ENCODE measurements around the gene PTPRM. TPM values are rescaled to one million over a fixed set of nuclear protein-coding genes. Genes with fewer than 3 reads are reported as not detected.

Gene PTPRM
- total RNA-seq, 2 donors from 2014 or later: 80.1 to 106 TPM

GRCh38 chr18:8232791-8233190 is 665.7 kb downstream of the PTPRM start:
- no peak overlapping the region for H3K27ac ChIP-seq
- TF ChIP-seq CTCF (IDR thresholded peaks at IDR 0.05): no peak
- no peak overlapping the region for H3K4me3 ChIP-seq
- no peak for DNase-seq (ENCODE audit: low spot score)
- no peaks in the 10 kb centered on the region for H3K36me3 ChIP-seq
- peaks cover 0 to 5% of the 10 kb centered on the region in 2 donors for H3K9me3 ChIP-seq
- no peaks in the 10 kb centered on the region for H3K27me3 ChIP-seq
- H3K4me1 ChIP-seq: peaks cover 0 to 4% of the 10 kb centered on the region in 2 donors

- peaks cover 0 to 4% of the 10 kb centered on the region in 2 donors for H3K4me1 ChIP-seq
- DNase-seq (ENCODE audit: low spot score): no peak
- no peak for TF ChIP-seq CTCF (IDR thresholded peaks at IDR 0.05)
- no peaks in the 10 kb centered on the region for H3K36me3 ChIP-seq
- no peak overlapping the region for H3K27ac ChIP-seq
- no peak overlapping the region for H3K4me3 ChIP-seq
- H3K27me3 ChIP-seq: no peaks in the 10 kb centered on the region
- peaks cover 0 to 5% of the 10 kb centered on the region in 2 donors for H3K9me3 ChIP-seq
Measured at GRCh38 chr18:8235894-8236293, 668.8 kb downstream of the PTPRM start.

GRCh38 chr18:8238507-8238906 is 671.4 kb downstream of the PTPRM start:
- no peak for TF ChIP-seq CTCF (IDR thresholded peaks at IDR 0.05)
- Histone ChIP-seq H3K36me3 (no peaks in the 10 kb centered on the region), H3K4me3 (no peak overlapping the region), H3K27me3 (no peaks in the 10 kb centered on the region), H3K27ac (no peak overlapping the region), H3K9me3 (peaks cover 0 to 5% of the 10 kb centered on the region in 2 donors), H3K4me1 (no peaks in the 10 kb centered on the region)
- no peak for DNase-seq (ENCODE audit: low spot score)

GRCh38 chr18:8241731-8242130 is 674.6 kb downstream of the PTPRM start:
- no peak for DNase-seq (ENCODE audit: low spot score)
- Histone ChIP-seq H3K27ac (no peak overlapping the region), H3K27me3 (no peaks in the 10 kb centered on the region), H3K4me3 (no peak overlapping the region), H3K9me3 (no peaks in the 10 kb centered on the region), H3K4me1 (no peaks in the 10 kb centered on the region), H3K36me3 (no peaks in the 10 kb centered on the region)
- TF ChIP-seq CTCF (IDR thresholded peaks at IDR 0.05): no peak

- DNase-seq (ENCODE audit: low spot score): no peak
- H3K36me3 ChIP-seq: no peaks in the 10 kb centered on the region
- no peaks in the 10 kb centered on the region for H3K4me1 ChIP-seq
- no peak overlapping the region for H3K27ac ChIP-seq
- no peak for TF ChIP-seq CTCF (IDR thresholded peaks at IDR 0.05)
- no peaks in the 10 kb centered on the region for H3K27me3 ChIP-seq
- H3K4me3 ChIP-seq: no peak overlapping the region
- H3K9me3 ChIP-seq: no peaks in the 10 kb centered on the region
Measured at GRCh38 chr18:8242151-8242696, 675.1 kb downstream of the PTPRM start.

- Histone ChIP-seq H3K4me1 (no peaks in the 10 kb centered on the region), H3K27me3 (no peaks in the 10 kb centered on the region), H3K9me3 (no peaks in the 10 kb centered on the region), H3K36me3 (no peaks in the 10 kb centered on the region), H3K4me3 (no peak overlapping the region), H3K27ac (no peak overlapping the region)
- DNase-seq (ENCODE audit: low spot score): no peak
- no peak for TF ChIP-seq CTCF (IDR thresholded peaks at IDR 0.05)
Measured at GRCh38 chr18:8247700-8248099, 680.6 kb downstream of the PTPRM start.

All from right atrium auricular region (tissue), 2 donors.